ENCODE results near the gene CDH6.

The CDH6 gene

DNA sequence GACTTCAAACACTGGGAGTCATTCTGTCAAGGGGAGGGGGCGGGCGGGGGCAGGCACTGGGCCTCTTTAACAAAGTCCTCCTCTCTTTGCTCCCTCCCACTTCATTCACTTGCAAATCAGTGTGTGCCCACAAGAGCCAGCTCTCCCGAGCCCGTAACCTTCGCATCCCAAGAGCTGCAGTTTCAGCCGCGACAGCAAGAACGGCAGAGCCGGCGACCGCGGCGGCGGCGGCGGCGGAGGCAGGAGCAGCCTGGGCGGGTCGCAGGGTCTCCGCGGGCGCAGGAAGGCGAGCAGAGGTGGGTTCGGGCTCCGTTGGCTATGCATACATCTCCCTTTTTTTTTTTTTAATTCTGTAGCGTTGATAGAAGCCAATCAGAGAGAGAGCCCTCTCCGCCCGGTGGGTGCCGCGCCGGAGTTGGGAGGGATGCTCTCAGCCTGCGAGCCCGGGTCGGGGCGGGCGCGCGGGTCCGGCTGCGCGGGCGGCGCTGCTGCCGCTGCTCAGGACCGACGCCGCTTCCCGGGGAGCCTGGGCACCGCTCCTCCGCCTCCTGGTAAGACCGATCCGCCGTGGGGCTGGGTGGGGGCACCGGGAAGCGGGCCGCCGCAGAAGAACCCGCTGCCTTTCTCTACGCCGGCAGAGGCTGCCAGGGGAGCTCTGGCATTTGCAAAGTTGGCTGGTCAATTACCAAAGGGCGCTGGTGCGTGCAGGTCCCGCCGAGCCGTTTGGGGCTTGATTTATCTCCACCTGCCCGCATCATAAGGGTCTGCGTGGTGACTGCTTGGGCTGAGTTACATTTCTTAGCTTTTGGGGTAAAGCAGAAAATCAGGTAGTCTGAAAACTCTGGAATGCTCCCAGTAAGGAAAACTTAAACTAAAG lies at the start of gene CDH6:
Gene CDH6 (plus strand): TSS at position 96 of the 877 bp plus-strand sequence. CDS start 73,788 bp downstream, outside the sequence.
- no peak within 1 kb of the TSS for H3K27ac Mint-ChIP-seq
- H3K4me3 Mint-ChIP-seq, result no peak within 1 kb of the TSS
- ATAC-seq (ENCODE audit: low read depth) (no peak), DNase-seq (ENCODE audit: low spot score in 2 of 2) (no peak)
- peaks cover 3% of the 10 kb centered on the region for H3K4me1 Mint-ChIP-seq
- peaks cover 14% of the 10 kb centered on the region for H3K27me3 Mint-ChIP-seq
- no peaks in the 10 kb centered on the region for H3K9me3 Mint-ChIP-seq
- no peaks in the 10 kb centered on the region for H3K36me3 Mint-ChIP-seq

DNA sequence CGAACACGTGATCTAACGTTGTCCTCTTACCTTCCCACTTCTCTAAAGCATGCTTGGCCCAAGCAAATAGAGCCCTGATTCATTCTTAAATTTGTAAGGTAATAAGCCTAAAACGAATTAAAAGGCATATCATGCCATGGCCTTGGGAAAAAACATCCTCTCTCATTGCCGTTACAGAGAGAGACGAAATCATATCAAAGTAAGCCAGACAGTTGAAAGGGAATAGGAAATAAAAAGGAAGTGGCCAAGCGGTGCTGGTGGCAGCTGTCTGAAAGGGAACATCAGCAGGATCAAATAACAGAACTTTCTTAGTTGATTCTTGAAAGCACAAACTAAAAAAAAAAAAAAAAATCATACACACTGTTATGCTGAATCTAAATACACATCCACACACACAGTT lies 49.1 kb upstream of the CDH6 start:
- Mint-ChIP-seq H3K27me3 (no peaks in the 10 kb centered on the region), H3K9me3 (peaks cover 2% of the 10 kb centered on the region), H3K27ac (no peak overlapping the region), H3K4me3 (no peak overlapping the region), H3K36me3 (no peaks in the 10 kb centered on the region), H3K4me1 (no peaks in the 10 kb centered on the region)
- DNase-seq (ENCODE audit: low spot score in 2 of 2) (no peak), ATAC-seq (ENCODE audit: low read depth) (no peak)

DNA sequence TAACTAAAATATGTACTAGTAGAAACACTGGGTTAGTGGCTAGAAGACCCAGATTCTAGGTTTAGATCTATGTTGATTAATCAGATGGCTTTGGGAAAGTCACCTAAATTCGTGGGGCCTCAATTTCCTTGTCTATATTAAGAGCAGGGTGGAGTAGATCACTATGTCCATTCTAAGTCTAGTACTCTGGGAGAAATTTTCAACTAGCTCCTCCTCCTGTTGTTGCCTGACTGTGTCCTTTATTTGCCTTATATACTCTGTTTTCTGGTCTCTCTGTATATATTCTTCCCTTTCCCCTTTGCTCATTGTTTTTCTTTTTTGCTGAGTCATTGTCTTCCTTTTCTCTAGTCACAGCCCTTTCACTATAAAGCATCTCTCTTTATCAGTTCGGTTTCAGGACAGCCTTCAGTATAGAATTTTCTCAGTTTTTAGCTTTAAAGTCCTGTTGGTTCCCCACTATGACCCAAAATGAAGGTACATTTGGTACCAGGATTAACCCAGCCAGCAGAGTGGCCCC lies 44.5 kb upstream of the CDH6 start:
- H3K4me3 Mint-ChIP-seq, result no peak overlapping the region
- H3K27ac Mint-ChIP-seq, result no peak overlapping the region
- no peaks in the 10 kb centered on the region for H3K36me3 Mint-ChIP-seq
- no peaks in the 10 kb centered on the region for H3K9me3 Mint-ChIP-seq
- no peak for ATAC-seq (ENCODE audit: low read depth)
- no peaks in the 10 kb centered on the region for H3K27me3 Mint-ChIP-seq
- no peaks in the 10 kb centered on the region for H3K4me1 Mint-ChIP-seq
- DNase-seq (ENCODE audit: low spot score in 2 of 2), result no peak

DNA sequence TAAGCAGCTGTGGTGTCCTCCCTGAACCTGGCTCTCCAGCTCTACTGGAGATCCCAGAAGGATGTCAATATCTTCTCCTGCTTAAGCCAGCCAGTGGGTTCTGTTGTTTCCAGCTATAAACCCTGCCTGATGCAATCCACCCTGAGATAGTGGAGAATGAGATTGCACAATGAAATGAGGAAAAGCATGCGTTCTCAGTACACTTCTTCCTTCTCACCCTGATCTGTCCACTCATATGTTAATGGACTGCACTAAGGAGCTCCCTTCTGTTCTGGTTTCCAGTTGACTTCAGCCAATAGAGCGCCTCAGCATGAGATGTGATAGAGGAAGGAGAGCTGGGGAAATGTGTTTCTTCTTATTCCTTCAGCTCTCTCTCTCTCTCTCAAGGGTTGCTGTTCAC lies 40.0 kb upstream of the CDH6 start:
- DNase-seq (ENCODE audit: low spot score in 2 of 2) (no peak), ATAC-seq (ENCODE audit: low read depth) (no peak)
- no peaks in the 10 kb centered on the region for H3K9me3 Mint-ChIP-seq
- H3K4me3 Mint-ChIP-seq, result no peak overlapping the region
- no peaks in the 10 kb centered on the region for H3K4me1 Mint-ChIP-seq
- H3K27me3 Mint-ChIP-seq, result no peaks in the 10 kb centered on the region
- H3K27ac Mint-ChIP-seq, result no peak overlapping the region
- H3K36me3 Mint-ChIP-seq, result no peaks in the 10 kb centered on the region

DNA sequence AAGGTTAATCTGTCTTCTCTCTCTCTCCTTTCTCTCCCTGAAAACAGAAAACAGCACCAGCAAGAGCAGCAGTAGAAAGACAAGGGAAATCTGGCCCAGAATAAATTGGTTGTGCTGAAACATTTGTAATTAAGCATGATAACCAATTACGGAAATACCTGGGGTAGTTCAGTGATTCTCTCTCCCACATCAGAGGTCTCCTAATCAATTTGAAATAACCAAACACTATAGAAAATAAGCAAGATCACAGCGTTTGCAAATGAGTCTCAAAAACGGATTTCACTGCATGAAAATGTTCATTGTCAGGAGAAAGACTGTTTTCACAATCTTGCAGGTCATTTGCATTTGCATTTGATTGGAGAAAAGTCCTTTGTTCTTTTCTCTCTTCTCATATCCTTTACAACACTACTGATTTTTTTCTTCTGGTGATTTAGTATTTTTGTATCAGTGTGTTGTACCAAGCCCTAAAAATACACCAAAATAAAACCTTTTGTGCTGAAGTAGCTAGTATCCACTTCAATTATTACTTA lies 36.8 kb upstream of the CDH6 start:
- no peaks in the 10 kb centered on the region for H3K36me3 Mint-ChIP-seq
- H3K4me3 Mint-ChIP-seq, result no peak overlapping the region
- H3K27ac Mint-ChIP-seq, result no peak overlapping the region
- no peaks in the 10 kb centered on the region for H3K4me1 Mint-ChIP-seq
- H3K27me3 Mint-ChIP-seq, result no peaks in the 10 kb centered on the region
- peaks cover 2% of the 10 kb centered on the region for H3K9me3 Mint-ChIP-seq
- DNase-seq (ENCODE audit: low spot score in 2 of 2), result no peak
- ATAC-seq (ENCODE audit: low read depth), result no peak

DNA sequence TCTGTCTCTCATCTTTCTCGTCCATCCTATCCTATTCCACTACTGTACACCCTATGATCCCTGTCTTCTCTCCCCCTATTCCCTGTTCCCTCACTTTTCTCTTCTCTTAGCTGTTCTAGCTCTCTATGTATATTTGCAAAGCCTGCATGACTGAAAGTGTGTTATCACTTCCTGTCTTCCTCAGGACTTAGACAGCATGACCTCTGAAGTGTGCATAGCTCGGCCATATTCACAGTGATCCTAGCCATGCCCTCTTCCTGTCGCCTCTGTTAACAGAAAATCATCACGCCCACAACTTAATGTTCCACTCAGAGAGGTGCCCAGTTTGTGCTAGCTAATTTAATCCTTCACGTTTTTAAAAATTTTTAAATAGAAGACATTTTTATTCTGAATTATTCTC lies 35.8 kb upstream of the CDH6 start:
- H3K36me3 Mint-ChIP-seq, result no peaks in the 10 kb centered on the region
- H3K27ac Mint-ChIP-seq, result no peak overlapping the region
- no peaks in the 10 kb centered on the region for H3K4me1 Mint-ChIP-seq
- DNase-seq (ENCODE audit: low spot score in 2 of 2) (no peak), ATAC-seq (ENCODE audit: low read depth) (no peak)
- H3K27me3 Mint-ChIP-seq, result no peaks in the 10 kb centered on the region
- H3K9me3 Mint-ChIP-seq, result peaks cover 2% of the 10 kb centered on the region
- no peak overlapping the region for H3K4me3 Mint-ChIP-seq

DNA sequence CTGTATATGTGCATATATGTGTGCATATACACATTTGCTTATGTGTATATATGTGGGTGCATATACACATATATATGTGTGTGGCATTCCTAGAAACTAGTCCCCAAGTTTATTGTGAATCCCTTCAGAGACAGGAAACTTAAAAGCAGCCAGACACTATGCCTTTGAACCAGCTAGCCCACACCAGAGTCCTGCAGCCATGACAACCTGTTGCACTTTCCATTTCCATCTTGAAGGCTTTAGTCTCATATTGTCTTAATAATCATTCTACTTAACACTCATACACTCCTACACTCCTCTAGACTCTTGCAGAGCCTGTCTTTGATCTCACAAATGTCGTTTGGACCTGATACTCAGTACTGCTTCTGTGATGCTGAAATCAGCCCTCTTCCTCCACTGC lies 34.8 kb upstream of the CDH6 start:
- Mint-ChIP-seq H3K27ac (no peak overlapping the region), H3K36me3 (no peaks in the 10 kb centered on the region), H3K4me3 (no peak overlapping the region), H3K4me1 (no peaks in the 10 kb centered on the region), H3K27me3 (no peaks in the 10 kb centered on the region), H3K9me3 (peaks cover 2% of the 10 kb centered on the region)
- ATAC-seq (ENCODE audit: low read depth), result no peak
- DNase-seq (ENCODE audit: low spot score in 2 of 2), result no peak

DNA sequence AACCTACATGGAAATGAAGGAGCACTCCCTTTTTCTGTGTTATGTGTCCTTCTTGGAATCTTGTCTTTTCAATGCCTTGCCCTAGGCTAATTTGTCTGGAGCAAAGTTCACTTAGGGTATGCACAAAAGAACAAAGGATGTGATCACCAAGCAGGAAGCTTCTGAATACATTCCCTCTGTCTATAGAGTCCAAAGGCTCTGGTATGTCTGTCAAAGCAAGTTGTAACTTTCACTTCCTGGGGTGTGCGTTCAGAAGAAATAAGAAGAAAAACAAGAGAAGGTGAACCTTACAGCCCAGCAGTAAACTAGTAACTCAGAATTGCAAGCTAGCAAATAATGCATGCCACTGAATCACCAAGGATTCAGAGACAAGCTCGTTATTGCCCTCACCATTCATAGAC lies 31.7 kb upstream of the CDH6 start:
- Mint-ChIP-seq H3K27me3 (no peaks in the 10 kb centered on the region), H3K4me1 (no peaks in the 10 kb centered on the region), H3K27ac (no peak overlapping the region), H3K9me3 (peaks cover 3% of the 10 kb centered on the region), H3K36me3 (no peaks in the 10 kb centered on the region), H3K4me3 (no peak overlapping the region)
- DNase-seq (ENCODE audit: low spot score in 2 of 2), result no peak
- no peak for ATAC-seq (ENCODE audit: low read depth)

DNA sequence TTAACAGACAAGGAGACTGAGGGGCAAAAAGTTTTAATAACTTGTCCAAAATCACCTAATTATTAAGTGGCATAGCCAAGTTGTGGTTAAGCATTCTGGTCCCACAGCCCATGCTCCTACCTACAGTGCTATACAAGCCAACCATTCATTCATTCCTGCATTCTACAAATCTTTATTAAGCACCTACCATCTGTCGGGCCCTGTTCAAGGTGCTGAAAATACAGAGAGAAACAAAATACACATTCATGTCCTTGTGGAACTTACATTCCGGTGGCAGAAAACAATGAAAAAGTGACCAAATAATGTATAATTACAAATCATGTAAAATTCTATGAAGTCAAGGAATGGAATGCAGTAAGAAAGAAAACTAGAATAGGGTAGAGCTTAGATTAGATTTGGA lies 27.8 kb upstream of the CDH6 start:
- no peak overlapping the region for H3K27ac Mint-ChIP-seq
- ATAC-seq (ENCODE audit: low read depth) (no peak), DNase-seq (ENCODE audit: low spot score in 2 of 2) (no peak)
- H3K36me3 Mint-ChIP-seq, result no peaks in the 10 kb centered on the region
- H3K9me3 Mint-ChIP-seq, result peaks cover 2% of the 10 kb centered on the region
- H3K27me3 Mint-ChIP-seq, result no peaks in the 10 kb centered on the region
- H3K4me3 Mint-ChIP-seq, result no peak overlapping the region
- H3K4me1 Mint-ChIP-seq, result no peaks in the 10 kb centered on the region

DNA sequence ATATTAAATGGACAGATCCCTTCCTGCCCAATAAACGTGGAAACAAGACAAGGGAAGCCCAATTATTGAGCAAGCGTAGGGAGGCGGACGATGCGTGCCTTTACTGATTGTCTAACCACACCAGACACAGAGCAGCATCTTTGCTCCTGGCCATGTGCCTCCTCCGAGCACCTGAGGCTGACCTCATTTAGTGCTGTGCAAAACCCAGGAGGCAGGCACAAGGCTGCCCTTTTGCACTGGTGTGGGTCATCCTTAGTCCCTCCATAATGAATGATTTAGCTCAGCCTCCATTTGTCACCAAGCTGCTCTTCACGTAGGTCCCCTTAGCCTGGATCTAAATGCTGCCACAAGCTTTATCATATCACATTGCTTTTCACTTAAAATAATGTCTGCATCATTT lies 24.1 kb upstream of the CDH6 start:
- Mint-ChIP-seq H3K9me3 (peaks cover 2% of the 10 kb centered on the region), H3K27ac (no peak overlapping the region), H3K4me1 (no peaks in the 10 kb centered on the region), H3K27me3 (no peaks in the 10 kb centered on the region), H3K36me3 (no peaks in the 10 kb centered on the region), H3K4me3 (no peak overlapping the region)
- ATAC-seq (ENCODE audit: low read depth), result no peak
- no peak for DNase-seq (ENCODE audit: low spot score in 2 of 2)

DNA sequence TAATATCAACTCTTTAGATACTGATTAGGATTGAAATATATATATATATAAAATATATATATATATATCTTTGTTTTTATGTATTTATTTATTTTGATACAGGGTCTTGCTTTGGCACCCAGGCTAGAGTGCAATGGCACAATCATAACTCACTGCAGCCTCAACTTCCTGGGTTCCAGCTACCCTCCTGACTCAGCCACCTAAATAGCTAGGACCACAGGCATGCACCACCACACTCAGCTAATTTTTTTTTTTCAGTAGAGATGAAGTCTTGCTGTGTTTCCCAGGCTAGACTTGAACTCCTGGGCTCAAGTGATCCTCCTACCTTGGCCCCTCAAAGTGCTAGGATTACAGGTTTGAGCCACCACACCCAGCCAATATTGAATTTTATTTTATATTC lies 20.6 kb upstream of the CDH6 start:
- Mint-ChIP-seq H3K36me3 (no peaks in the 10 kb centered on the region), H3K4me1 (no peaks in the 10 kb centered on the region), H3K27me3 (no peaks in the 10 kb centered on the region), H3K4me3 (no peak overlapping the region), H3K27ac (no peak overlapping the region), H3K9me3 (no peaks in the 10 kb centered on the region)
- ATAC-seq (ENCODE audit: low read depth), result no peak
- no peak for DNase-seq (ENCODE audit: low spot score in 2 of 2)

DNA sequence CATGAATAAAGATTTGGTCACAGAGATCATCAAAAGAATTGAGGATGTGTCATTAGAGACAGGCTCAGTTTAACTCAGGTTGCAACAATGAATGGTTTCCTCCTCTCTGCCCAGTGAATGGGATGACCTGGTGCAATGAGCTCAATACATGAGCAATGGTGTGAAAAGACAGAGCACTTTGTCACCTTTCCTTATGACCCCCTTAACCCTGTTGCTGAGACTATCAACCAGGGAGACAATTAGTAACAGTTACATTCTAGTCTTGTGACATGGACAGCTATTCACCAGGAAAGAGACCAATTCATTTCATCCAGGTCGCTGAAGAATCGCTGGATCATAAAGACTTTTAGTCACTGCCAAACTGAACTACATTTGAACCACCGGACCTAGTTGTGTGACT lies 19.9 kb upstream of the CDH6 start:
- ATAC-seq (ENCODE audit: low read depth) (no peak), DNase-seq (ENCODE audit: low spot score in 2 of 2) (no peak)
- Mint-ChIP-seq H3K4me1 (no peaks in the 10 kb centered on the region), H3K4me3 (no peak overlapping the region), H3K36me3 (no peaks in the 10 kb centered on the region), H3K9me3 (no peaks in the 10 kb centered on the region), H3K27ac (no peak overlapping the region), H3K27me3 (no peaks in the 10 kb centered on the region)

DNA sequence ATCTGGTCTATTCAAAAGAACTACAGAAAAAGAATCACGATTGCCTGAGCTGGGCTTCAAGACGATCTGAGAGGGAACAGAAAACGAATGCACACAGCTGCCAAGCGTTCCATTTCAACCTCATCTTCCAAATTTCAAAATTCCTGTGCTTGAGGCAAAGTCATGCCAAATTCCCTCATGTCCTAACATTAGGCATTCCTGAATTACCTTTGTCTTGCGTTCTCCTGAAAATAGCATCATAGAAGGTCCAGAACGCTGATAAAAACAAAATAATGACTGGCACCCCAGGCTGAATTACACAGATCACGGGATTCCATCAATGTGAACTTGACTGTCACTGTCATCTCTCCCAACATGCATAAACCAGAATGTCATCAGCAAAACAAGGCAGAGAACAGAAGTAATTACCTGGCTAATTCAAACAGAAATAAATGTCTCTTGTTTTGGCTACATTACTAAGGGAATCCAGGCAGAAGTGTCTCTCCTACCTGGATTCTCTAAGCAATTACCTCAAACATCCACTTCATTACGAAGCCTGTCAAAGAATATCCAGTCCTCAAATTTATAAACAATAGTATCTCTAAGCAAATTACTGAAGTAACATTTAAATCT lies 12.0 kb upstream of the CDH6 start:
- Mint-ChIP-seq H3K4me3 (no peak overlapping the region), H3K36me3 (no peaks in the 10 kb centered on the region), H3K27me3 (no peaks in the 10 kb centered on the region), H3K9me3 (peaks cover 1% of the 10 kb centered on the region), H3K27ac (no peak overlapping the region), H3K4me1 (no peaks in the 10 kb centered on the region)
- DNase-seq (ENCODE audit: low spot score in 2 of 2) (no peak), ATAC-seq (ENCODE audit: low read depth) (no peak)

DNA sequence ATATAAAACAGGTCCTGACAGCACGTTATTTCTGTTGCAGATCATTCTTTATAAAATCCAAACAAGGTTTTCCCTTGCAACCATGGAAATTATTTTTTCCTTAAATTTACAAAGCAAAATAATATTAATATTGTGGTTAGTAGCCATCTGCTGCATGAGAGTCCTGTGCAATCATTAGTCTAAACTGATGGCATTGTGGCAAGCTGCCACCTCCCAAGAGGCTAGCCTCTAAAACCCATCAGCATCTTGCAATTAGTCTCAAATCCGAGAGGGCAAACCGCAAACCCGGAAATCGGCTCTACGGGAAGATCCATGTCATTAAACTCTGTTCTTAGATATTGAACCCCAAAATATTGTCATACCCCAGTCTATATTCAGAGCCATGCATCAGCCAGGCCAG lies 11.3 kb upstream of the CDH6 start:
- no peaks in the 10 kb centered on the region for H3K36me3 Mint-ChIP-seq
- H3K4me3 Mint-ChIP-seq, result no peak overlapping the region
- no peak overlapping the region for H3K27ac Mint-ChIP-seq
- ATAC-seq (ENCODE audit: low read depth) (no peak), DNase-seq (ENCODE audit: low spot score in 2 of 2) (no peak)
- H3K27me3 Mint-ChIP-seq, result no peaks in the 10 kb centered on the region
- no peaks in the 10 kb centered on the region for H3K4me1 Mint-ChIP-seq
- peaks cover 1% of the 10 kb centered on the region for H3K9me3 Mint-ChIP-seq
